Activated naive CD4-positive, alpha-beta T cell treated with Interleukin-2 at 50 U/mL for 16 hours (primary cell): ENCODE measurements around the gene LRP1B.

ENCODE experiments used
- DNase-seq: peaks from one replicate; pipeline ENCODE4 v3.0.0-alpha.2; 2020

Gene LRP1B

DNA sequence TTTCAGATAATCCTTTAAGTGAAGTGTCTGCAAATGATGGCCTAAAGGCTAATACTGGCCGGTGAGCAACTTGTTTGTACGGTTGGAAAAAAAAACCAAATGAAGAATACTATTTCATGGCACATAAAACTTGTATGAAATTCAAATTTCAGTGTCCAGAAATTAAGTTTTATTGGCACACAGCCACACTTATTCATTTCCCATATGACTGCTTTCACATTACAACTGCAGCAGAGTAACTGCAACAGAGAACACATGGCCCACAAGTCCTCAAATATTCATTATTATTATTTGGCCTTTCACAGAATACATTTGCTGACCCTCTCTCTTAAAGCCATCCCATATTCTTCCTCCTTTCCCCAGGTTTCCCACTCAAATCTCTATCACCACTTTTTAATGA lies 1268.6 kb downstream of the LRP1B start:
- no peak for DNase-seq

DNA sequence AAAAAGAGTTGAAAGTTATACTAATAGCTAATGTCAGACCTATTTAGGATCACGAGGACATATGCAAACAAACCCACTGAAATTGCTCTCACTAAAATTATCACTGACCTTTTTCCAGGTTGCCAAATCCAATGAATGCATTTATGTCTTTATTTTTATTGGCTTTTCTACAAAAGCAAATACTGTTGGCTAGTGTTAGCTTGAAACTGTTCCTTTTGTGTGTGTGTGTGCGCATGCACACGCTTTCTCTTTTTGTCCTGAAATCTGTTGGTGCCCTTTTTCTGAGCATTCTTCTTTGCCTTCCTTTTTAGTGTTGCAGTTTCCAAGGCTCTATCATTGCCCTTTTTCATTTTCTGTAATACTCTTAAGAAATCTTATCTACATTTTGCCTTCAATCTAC lies 1269.2 kb downstream of the LRP1B start:
- no peak for DNase-seq

DNA sequence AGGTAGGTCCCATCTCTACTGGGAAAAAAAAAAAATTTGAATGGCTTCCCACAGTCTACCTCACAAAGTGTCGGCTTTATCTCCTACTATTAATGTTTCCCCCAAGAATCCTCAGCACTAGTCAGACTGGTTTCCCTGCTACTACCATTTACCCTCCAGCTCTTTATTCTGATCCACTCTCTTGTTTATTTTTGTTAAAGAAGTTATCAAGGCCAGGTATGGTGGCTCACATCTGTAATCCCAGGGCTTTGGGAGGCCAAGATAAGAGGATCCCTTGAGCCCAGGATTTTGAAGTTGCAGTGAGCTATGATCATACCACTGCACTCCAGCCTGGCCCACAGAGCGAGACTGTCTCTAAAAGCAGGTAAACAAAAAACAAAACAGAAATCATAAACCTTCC lies 1275.3 kb downstream of the LRP1B start:
- DNase-seq = no peak

DNA sequence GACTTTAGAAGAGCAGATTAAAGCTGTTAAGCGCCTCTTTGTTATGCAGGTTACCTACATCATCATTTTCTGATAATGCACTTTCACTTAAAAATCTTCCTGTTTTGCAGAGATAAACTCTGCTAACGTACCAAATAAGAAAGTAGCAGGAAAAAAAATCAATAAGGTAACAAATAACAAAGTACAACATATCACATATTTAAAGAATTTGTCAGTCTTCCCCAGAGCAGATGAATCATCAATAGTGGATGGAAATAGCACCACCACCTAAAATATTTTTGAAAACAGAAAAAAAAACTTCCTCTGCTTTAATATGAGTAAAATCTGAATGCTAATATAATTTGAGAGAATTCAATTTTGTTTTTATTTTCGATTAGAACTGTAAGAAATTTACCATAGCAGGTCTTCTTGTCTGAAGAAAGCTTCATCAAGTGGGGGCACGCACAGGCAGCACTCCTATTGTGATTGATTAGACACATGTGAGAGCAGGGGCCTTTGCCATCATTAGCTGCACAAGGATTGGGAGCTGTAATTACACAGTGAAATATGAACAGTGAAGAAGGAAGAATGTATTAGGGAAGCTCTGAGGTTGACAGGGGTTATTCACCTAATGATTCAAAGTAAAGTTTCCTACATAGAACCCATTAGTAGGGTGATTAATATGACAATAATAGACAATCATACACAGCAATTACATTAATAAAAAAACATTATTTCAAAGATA lies 1279.4 kb downstream of the LRP1B start:
- no peak for DNase-seq

DNA sequence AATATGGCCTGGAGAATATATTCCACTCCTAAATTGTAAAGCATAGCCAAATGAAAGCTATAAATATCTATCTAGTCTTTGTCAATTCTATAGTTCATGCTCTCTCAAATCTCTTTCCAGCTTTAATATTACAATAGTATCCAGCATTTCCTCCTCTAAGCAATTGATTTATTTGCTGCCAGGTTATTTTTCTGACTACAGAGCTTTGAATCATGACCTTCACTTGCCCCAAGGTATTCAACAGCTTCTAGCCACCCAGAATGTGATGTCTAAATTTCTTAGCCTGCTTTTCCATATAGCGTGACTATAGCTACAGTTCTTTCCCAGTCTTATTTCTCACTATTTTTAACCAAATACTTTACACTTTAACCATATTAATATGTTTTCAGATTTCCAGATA lies 1287.6 kb downstream of the LRP1B start:
- no peak for DNase-seq

DNA sequence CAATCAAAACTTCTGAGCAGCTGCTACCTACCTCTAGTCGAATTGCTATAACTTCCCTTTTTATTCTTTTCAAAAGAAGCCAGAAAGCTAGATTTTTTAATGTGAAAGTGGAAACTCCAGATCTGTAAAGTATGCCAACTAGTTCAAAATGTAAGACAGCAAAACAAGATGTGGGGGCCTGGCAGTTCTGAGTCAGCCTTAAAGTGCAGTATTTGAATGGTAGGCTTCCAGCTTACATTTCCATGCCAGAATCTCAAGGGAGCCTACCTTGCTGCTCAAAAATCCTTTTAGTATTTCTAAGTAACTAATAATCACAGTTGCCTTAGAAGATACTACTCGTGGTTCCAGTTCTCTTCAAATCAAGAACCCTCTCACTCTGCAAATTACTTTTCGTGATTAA lies 1288.7 kb downstream of the LRP1B start:
- DNase-seq = no peak

DNA sequence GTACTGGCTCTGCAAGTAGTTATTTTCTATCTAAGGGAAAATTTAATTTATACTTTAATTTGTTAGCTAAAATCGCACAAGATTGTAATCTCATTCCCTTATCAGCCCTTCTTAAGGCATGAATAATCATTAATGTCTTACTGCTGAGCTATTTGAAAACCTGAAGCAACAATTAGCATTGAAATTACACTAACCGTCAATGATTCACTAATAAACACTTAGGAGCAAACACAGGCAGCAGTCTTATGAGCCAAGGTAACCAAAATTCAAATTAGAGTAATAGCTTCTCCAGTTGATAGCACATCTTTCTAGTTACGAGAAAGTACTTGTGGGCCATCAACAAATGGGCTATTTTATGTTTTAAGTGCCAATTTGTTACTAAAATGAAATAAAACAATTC lies 1289.7 kb downstream of the LRP1B start:
- no peak for DNase-seq

DNA sequence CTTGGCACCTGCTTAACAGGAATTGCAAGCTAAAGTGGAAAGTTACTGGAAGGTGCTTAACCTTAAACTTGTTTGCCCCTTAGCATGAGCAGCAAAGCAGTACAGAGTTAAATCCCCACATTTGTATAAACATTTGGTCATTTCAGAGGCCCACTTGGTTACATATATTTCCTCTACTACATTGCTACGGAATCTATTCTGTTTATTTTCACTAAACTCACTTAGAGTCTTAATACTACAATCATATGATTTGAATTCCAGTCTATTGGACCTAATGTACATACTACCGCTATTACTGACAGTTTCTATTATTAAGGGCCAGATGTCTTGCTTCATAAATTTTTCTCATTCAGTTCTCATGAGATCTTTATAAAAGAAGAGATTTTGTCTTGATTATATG lies 1294.0 kb downstream of the LRP1B start:
- DNase-seq = no peak

DNA sequence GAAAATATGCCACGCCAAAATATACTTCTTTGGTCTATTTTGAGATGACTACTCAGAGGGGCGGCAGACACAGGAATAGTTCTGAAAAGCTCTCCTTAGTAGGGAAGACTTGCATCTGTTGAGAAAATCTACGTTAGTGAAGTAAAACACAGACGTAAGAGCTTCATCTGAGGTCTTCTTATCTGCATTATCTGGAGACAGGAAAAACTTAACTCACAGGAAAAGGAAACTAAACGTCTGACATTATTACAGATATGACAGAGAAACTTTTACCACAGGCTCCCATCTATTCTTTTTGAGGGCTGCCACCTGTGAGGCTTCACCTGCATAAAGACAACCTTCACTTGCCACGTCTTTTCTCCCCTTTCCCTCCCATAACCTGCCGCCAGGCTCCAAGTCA lies 1295.7 kb downstream of the LRP1B start:
- no peak for DNase-seq

DNA sequence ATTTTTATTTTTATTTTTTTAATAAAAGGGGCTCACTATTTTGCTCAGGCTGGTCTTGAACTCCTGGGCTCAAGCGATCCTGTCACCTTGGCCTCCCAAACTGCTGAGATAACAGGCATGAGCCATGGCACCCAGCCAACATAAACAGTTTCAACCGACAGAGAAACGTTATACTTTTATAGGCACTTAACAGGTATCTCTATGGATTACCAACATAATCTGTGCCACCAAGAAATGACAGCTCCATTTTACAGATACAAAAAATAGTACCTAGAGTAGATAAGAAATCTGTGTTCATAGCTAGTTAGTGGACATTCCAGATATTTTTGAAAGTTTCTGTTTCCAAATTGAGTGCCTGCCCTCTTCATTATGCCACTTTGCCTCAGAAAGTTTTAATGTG lies 1316.7 kb downstream of the LRP1B start:
- DNase-seq = no peak

DNA sequence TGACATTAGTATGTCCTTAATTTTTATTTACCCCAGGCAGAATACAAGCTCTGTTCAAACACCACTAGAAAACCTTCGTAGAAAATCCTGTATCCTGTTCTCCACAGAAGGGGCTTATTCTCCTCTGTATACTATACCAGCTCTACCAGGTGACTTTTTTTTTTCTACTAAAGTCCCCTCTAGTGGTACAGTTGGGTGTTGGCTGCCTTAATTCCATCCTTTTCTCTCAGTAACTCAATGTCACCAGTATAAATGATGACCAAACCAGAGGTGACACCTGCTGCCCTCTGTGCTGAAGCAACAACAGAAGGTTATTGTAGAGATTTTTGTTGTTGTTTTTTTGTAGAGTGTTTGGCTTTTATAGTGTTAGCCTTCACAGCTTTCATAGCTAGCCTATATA lies 1322.0 kb downstream of the LRP1B start:
- DNase-seq = no peak

DNA sequence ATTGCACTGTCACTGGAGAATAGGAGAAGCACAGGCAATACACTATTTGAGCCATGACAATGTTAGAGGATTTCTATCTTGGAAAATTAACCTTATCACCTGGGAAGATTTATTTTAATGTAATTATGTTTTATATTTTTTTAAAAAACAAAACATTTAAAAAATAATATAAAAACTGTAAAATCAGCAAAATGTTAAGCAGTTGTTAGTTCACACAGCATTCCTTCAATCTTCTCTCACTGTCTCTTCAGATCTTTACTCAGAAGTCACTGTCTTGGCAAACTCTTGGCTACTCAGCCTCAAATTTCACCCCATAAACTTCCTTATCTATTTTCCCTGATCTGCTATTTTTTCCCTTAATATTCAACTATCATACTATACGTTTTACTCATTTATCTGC lies 1322.6 kb downstream of the LRP1B start:
- DNase-seq = no peak

DNA sequence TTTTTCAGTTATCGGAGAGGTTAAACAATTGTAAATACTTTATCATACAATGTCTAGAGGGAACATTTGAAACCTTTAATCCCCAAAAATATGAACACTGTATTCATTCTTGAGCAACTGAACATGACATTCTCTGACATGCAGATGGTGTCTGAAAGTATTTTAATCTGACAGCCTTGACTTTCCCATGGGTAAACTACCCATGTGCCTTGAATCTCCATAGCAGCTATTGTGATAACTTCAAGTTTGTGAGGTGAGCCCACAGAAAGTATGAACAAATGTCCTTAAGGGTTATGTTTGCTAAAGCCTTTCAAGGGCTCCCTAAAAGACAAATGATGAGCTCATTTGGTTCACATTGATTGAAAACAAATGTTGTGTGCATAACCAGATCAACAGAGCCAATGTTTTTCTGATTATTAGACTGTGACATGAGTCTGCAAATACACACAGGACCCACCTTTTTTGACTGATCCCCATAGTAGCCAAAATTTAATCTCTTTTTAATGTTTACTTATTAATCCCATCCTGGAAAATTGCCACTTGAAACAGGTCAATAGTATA lies 1326.0 kb downstream of the LRP1B start:
- DNase-seq = no peak

DNA sequence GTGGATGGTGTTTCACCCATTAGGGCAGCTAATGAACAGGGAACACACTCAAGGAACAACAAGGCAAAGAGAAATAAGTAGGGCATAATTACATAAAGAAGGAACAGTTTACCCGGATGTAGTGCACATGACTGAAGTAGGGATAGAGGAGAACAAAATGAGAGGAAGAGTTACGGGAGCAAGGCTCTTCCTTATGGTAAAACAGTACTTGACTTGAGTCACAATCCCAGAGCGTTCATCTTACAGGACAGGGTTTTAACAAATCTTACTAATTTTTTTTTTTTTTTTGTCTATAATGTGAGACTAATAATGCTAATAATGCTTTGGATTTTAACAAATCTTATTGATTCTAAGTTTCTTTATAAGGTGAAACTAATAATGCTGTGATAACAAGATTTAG lies 1329.5 kb downstream of the LRP1B start:
- no peak for DNase-seq

DNA sequence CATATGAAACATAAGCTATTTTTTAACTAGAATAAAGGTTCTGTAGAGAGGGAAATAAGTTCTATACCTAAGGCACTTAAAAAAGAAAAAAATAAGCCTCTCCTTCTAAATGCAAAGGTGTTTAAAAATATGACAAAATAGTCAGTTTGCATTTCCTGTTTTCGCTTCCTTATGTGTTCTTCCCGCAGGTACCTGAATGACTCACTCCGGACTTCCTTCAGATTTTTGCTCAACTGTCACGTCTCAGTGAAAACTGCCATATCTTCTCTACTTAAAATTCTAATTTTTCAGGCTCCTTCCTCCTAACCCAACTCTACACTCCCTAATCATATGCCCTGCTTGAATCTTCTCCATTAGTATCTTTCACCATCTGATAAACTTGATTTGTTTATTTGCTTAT lies 1333.1 kb downstream of the LRP1B start:
- no peak for DNase-seq

DNA sequence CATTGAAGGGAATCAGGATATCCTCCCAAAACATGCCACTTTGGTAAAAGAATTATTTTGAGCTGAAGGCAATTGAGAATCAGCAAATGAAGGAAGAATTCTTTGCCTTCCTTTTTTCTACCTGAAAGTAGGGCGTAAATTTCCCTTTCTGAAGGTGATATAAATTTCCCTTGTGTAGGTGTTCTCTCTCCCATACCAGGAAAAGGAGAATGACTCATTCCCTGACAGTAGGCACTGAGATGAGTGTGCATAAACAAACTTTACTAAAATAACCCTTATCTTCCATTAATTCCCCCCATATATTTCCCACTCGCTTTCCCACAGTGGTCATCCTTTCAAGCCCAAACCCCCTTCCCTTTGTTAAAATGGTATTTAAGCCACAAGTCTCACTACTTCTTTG lies 1339.0 kb downstream of the LRP1B start:
- DNase-seq = no peak

DNA sequence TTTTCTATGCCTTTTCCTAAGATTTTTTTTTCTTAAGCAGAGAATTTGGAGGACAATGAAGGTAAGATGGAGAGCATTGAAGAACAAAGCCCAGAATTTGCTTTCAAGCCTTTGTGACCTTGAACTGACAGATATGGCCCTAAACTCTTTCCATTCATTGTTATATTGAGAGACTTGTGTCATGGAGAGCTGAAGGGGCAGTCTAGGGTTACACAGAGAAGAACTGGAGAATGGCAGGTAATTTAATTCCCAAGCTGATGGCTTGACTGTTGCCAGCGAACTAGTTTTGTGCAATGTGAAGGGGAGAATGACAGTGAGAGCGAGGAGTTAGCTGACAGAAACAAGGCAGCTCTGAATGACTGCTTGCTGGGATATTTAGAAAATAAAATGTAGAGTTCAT lies 1344.2 kb downstream of the LRP1B start:
- DNase-seq = no peak

DNA sequence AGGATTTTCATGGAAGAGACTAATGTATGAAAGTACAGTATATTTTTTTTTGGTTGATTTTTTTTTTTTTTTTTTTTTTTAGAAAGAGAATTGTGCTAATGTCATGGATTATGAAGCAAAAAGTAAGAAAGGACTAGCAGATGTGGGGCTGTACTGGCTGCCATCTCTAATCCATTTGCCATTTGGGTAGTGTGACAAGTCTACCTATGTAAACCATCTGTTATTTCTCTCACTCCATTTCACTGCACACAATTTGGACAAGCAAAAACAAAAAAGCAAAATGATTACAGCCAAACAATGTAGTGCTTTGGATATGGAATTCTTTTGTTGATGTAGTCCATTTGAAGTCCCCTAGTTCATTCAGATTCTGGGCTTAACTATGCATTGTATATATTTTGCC lies 1355.4 kb downstream of the LRP1B start:
- DNase-seq = no peak

DNA sequence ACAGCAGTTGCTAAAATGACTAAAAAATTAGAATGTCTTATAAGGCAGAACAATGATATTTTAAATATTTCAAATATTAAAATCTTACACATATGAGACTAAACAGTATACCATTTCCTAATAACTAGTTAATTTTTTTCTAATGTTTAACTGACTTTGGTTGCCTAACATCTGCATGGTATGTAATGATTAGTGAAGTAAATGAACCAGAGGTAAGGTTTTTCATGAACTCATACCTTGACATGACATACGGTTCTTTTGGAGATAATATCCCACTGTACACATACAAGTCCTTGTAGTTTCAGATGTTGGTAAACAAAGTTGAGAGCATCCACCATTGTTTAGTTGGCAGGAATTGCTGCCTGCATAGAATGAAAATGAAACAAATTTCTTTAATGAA lies 1360.2 kb downstream of the LRP1B start:
- DNase-seq = no peak

DNA sequence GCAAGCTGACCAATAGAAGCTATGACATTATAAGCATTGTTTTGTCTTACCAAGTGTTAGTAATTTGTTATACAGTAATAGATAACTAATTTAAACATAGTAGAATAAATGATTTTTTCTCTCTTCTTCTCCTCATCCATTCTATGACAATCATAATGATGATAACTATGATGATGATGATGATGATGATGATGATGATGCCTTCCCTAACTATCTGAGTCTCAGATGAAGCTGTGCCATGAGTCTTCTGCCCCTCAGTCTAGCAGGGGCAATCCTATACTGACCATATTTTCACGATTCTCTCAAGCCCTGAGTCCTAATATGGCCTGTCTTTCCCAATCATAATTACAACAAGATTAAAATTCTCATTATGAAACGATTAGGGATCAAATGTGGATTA lies 1369.0 kb downstream of the LRP1B start:
- DNase-seq = no peak

DNA sequence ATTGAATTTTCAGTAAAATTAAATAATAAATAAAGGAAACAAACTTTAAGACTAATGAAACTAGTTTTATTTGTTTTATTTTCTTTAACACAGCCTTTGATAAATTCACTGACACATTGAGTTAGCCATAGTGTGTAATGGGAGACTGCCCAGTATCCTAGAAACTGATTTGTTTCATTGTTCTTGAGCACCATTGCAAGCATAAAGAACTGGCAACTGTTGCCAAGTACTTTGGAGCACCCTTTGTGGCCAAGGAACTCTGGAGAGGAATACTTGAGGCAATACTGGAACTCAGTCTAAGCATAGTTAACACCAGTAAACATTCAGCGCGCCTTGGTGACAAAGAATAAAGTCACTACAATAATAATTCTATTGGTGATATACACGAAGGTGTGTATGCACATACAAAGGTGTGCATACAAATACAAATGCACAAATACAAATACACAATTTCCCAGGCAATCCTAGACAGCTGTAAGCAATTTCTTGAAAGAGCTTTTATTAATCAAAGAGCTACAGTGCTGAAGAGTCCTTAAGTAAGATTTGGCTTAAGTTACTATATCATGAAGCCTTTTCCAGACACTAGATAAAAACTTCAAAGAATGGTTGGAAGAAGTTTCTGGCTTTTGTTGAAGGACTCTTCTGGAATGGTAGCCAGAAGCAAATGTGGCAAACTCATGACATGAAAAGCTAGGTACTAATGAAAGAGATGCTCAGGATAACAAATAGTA lies 1371.2 kb downstream of the LRP1B start:
- DNase-seq = no peak

DNA sequence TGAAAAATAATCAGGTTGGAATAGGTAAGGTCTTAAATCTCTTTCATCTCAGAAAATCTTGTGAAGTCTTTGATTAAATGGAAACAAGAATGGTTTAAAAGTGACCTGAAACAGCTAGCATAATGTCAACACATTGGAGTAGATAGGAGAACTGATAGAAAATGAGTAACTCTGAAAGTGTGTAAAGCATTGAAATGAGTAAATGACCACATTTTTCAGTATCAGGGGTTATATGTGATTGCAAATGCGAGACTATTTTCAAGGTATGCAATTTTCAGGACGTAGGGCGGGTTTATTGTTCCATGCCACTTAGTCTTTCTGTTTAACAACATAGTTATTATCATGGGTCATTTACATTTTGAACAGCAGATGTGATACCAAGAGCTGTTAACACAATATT lies 1383.2 kb downstream of the LRP1B start:
- no peak for DNase-seq

DNA sequence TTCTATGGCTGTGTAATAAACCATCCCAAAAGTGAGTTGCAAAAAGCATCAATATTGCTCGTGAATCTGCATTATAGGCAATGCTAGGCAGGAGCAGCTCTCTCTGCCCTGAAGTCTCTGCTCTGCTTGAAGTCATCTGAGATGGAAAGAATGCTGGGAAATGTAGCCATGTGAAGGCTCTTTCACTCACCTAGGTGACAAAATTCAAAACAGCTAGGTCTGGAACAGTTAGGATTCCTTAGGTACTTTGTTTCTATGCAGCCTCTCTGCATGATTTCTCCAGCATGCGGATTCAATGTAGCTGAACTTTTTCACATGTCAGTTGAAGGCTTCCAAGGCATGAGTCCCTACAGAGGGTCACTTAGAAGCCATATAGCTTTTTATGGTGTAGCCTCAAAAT lies 1383.7 kb downstream of the LRP1B start:
- DNase-seq = no peak

DNA sequence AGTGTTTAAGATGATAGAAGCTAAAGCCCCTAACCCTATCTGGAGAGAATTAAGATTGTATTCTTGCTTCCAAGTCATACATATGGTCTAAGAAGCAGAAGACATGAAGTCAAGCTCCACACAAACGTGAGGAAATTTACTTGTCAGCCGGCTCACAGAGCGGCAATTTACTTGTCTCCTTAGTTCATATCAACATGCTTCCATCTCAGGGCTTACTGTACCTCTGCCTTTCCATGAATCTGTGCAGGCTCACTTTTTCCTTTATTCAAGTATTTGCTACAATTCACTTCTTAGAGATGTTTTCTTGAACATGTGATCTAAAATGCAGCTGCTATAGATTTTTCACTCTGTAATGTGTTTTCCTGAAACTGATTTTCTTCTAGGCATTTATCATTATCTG lies 1386.4 kb downstream of the LRP1B start:
- no peak for DNase-seq

DNA sequence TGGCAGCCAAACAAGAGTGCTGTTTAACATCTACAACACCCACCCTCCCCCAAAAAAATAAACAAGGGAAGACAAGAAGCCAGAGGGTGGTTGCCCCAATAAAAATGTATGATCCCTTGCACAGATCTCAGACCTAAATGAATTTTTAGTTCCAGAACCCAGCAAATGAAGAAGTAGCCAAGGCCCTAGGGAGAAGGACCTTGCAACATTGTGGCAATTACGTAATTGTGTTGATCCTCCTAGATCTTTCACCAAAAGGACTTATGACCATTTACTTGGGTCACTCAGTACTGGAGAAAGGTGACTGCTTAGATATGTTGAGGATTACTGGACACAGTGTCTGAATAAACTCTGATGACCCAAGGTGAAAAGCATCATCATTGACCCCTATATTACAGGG lies 1393.8 kb downstream of the LRP1B start:
- no peak for DNase-seq
